H1 (cell line): ENCODE results near the gene ABHD8. TPM values are rescaled to one million over a fixed set of nuclear protein-coding genes. Genes with fewer than 3 reads are reported as not detected.

Source experiments
- GABPA ChIP-seq: IDR thresholded peaks from 2 replicates; pipeline ENCODE4 v1.6.1; 2011; ENCODE audit warnings: mild to moderate bottlenecking, low read length, moderate library complexity, borderline replicate concordance; ENCODE audit not compliant: insufficient read depth
- JUND ChIP-seq: IDR thresholded peaks from 2 replicates; pipeline ENCODE4 v1.6.1; 2011; ENCODE audit warnings: mild to moderate bottlenecking, improper control_type of control experiment, low read length
- SIN3A ChIP-seq, 2 experiments: IDR thresholded peaks in 1 of 2; conservative IDR thresholded peaks in 1 of 2; 2 replicates each; pipeline ENCODE4 v1.6.1; 2011 to 2012; ENCODE audit warnings: low read length in 2 of 2, improper control_type of control experiment in 1 of 2, low read depth in 1 of 2, mild to moderate bottlenecking in 1 of 2
- polyA plus RNA-seq, 7 experiments: library from polyadenylated mRNA; depleted of rRNA in 3 of 7; stranded (reverse) in 5 of 7; unstranded in 2 of 7; fragments of >200 nt in 5 of 7; fragments of 200-250 nt in 2 of 7; gene quantifications; 1 replicate in 5 of 7; 2 replicates in 1 of 7; 4 replicates in 1 of 7; pipeline versions ENCODE4 v1.2.1 to v1.2.3, GENCODE V29; 2011 to 2013; ENCODE audit warnings: missing spikeins in 2 of 7, mixed read lengths in 2 of 7
- total RNA-seq: library from RNA; stranded (reverse); fragmentation: NEBNext Ultra II Directional; extraction: Animal tissue kit (Norgen Biotek cat#: 25700); gene quantifications from 2 replicates; pipeline ENCODE4 v1.2.1, GENCODE V29; 2021

Gene ABHD8
- total and polyA plus RNA-seq, 2 of the 8 experiments (the other 6 are each of a cell fraction or from before 2014, with no cell fraction given): 11.3 to 18.7 TPM

- TF ChIP-seq GABPA: no peak
- TF ChIP-seq JUND: no peak
- no peak for TF ChIP-seq SIN3A (conservative IDR thresholded peaks at IDR 0.05 in 1 of 2, IDR thresholded peaks at IDR 0.05 in 1 of 2; ENCODE audit: low read depth in 1 of 2, low read length in 2 of 2)
Measured at GRCh38 chr19:17337675-17338432, 34.6 kb upstream of the ABHD8 start (continued).
